GM12865 (cell line): ENCODE measurements around the gene INHA.
A peak's percentile ranks its signal among the peaks of the same experiment; 100 is the strongest.

Experiments used
- DNase-seq: peaks from one replicate; pipeline ENCODE4 v3.0.0; 2010; ENCODE audit warnings: low read depth
- H3K4me3 ChIP-seq: 2 replicates; pipeline ENCODE4 v1.5.1; 2011; ENCODE audit warnings: mild to moderate bottlenecking, low read depth, low read length, control low read depth
- CTCF ChIP-seq: IDR thresholded peaks from 2 replicates; pipeline ENCODE4 v1.5.1; 2011; ENCODE audit warnings: low read length, control low read depth, low read depth, inconsistent platforms; ENCODE audit not compliant: insufficient read depth; ENCODE audit errors: missing control alignments

INHA gene

DNA sequence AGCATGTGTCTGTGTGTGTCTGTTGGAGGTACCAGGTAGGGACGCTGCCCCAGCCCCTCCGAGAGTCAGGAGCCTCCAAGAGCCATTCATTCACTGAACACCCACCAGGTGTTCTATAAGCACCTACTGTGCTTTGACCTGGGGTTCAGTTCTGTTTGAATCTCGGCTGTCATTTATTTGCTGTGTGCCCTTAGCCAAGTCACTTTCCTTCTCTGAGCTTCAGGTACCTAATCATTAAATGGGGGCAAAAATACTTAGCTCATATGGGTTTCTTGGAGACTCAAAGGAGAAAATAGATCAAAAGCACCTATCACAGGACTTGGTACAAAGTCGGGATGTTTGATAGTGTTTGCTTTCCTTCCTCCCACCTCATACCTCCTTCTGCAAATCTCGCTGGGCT lies 44.6 kb upstream of the INHA start:
- DNase-seq = no peak
- TF ChIP-seq CTCF = no peak
- no peak overlapping the region for H3K4me3 ChIP-seq

DNA sequence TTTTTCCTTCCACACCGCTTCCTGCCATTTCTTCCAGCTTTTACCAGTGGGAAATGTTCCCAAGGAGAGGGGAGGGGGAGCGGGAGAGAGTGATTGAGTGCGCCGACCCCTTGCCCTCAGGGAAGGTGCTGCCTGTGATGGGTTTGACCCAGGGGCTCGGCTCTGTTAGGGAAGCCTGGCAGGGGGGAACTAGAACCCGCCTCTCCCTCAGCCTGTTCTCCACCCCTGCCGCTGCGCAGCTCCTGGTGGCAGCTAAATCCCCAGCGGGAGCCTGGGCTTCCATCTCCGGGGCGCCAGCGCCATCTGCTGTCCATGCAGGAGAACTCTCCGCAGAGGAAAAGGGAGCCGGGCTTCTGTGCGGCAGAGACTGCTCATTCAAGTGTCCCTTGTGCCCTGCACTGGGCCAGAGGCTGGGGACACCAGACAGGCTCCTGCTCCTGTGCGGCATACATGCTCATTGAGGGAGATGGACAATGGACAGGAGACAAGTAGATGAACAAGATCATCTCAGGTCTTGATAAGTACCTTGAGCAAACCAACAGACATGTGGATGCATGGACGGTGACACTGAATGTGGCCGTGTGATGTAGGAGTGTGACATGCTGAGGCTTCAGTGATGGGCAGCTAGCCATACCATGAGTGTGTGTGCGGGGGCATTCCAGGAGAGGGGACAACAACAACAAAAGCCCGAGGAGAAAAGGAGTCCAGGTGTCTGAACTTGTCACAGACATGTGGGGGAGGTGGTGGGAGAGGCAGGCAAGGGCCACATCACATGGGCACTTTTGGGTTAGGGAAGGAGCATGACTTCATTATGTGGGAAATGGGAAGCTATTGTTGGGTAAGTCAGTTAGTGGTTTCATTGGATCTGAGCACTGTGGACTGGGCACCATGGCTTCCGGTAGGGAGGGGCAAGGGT lies 41.8 kb upstream of the INHA start:
- peak; percentile 86 for DNase-seq
- TF ChIP-seq CTCF = peak; percentile 96
- H3K4me3 ChIP-seq = no peak overlapping the region

DNA sequence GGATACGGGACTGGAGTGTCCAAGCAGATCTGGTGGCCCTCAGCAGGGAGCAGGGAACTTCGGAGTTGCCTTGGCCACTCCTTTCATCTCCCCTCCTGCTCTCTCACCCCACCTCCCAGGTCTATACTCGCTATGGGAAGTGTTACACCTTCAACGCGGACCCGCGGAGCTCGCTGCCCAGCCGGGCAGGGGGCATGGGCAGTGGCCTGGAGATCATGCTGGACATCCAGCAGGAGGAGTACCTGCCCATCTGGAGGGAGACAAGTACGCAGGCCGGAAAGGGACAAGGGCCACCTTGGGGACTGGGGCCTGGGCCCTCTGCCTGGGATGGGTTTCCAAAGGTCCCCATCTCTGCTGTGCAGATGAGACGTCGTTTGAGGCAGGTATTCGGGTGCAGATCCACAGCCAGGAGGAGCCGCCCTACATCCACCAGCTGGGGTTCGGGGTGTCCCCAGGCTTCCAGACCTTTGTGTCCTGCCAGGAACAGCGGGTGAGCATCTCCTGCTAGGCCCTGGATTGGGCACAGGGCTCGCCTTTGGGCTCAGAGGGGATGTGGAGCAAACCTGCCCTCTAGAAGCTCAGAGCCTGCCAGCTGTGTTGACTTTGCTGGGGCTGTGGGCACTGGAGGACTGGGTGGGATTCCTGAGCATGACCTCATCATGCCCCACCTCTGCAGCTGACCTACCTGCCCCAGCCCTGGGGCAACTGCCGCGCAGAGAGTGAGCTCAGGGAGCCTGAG lies 40.3 kb upstream of the INHA start:
- no peak overlapping the region for H3K4me3 ChIP-seq
- TF ChIP-seq CTCF = no peak
- no peak for DNase-seq

DNA sequence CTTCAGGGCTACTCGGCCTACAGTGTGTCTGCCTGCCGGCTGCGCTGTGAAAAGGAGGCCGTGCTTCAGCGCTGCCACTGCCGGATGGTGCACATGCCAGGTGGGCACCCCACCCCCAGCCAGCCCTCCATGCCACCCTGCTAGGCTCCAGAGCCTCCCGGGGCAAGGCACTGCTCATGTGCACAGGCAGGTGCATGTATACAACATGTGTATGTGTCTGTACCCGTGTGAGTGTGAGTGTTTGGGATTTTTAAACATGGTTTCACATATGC lies 39.8 kb upstream of the INHA start:
- H3K4me3 ChIP-seq = no peak overlapping the region
- no peak for DNase-seq
- TF ChIP-seq CTCF = no peak

- no peak overlapping the region for H3K4me3 ChIP-seq
- DNase-seq = no peak
- no peak for TF ChIP-seq CTCF
Observed at GRCh38 chr2:219533930-219534661, 38.0 kb upstream of the INHA start.

DNA sequence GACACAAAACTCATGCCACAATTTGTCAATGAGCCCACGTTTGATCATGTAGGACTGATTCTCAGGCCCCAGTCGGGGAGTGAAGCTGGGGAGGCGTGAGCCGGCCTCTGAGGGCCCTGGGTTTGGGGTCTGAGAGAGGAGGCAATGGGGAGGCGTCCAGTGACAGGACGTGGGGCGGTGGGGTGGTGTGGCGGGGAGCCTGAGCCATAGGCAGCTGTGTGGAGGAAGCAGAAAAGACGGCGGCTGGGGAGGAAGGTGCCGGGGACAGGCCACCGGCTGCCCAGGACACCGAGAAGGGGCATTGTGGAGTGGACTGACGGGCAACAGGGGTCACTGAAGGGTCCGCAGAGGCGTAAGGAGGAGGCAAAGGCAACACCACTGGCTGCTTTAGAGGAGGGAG lies 35.7 kb upstream of the INHA start:
- H3K4me3 ChIP-seq = no peak overlapping the region
- no peak for TF ChIP-seq CTCF
- no peak for DNase-seq
